PC-9 (cell line): ENCODE data around the gene BDKRB1. TPM values are rescaled to one million over a fixed set of nuclear protein-coding genes. Genes with fewer than 3 reads are reported as not detected.

Experiments used
- BruUV-seq: library from RNA; stranded (reverse); fragments of 400-500 nt; replicated peaks from 2 replicates; lab custom pipeline; 2021; lab: Mats Ljungman, UMichigan
- CTCF ChIA-PET: fragments of 300-600 bp; sonication (Branson Sonifier 250); formaldehyde crosslinking; loops from one replicate; lab custom pipeline; 2022; ENCODE audit warnings: antibody characterized with exemption; lab: Charles Lee
- POLR2A ChIA-PET: fragments of 300-600 bp; sonication (Branson Sonifier 250); formaldehyde crosslinking; loops from one replicate; lab custom pipeline; 2022; ENCODE audit warnings: antibody characterized with exemption; ENCODE audit not compliant: unreplicated experiment; lab: Charles Lee
- DNase-seq, 2 experiments: peaks; one replicate each; pipeline versions ENCODE4 v3.0.0 to v3.0.0-alpha.2; 2015 to 2022; ENCODE audit warnings: mixed read lengths in 1 of 2
- H2AFZ ChIP-seq: fragments of 200-600 bp; sonication (generic); 2 replicates; pipeline ENCODE4 v1.8.1; 2017; ENCODE audit warnings: antibody characterized with exemption
- H3F3A ChIP-seq: fragments of 200-600 bp; sonication (generic); 2 replicates; pipeline ENCODE4 v1.8.1; 2017; ENCODE audit warnings: antibody characterized with exemption, mild to moderate bottlenecking, low read depth; ENCODE audit not compliant: insufficient read depth
- H3K27ac ChIP-seq: fragments of 200-600 bp; sonication (generic); 2 replicates; pipeline ENCODE4 v1.6.1; 2016; ENCODE audit warnings: mixed run types
- H3K27me3 ChIP-seq: fragments of 200-600 bp; sonication (generic); 2 replicates; pipeline ENCODE4 v1.6.1; 2016; ENCODE audit warnings: low read depth, mixed run types; ENCODE audit not compliant: insufficient read depth
- H3K36me3 ChIP-seq: fragments of 200-600 bp; sonication (generic); 2 replicates; pipeline ENCODE4 v1.6.1; 2016; ENCODE audit warnings: low read depth, mixed run types
- H3K4me1 ChIP-seq: fragments of 200-600 bp; sonication (generic); replicated peaks from 2 replicates; pipeline ENCODE4 v1.6.1; 2016; ENCODE audit warnings: mixed run types; ENCODE audit not compliant: insufficient read depth
- H3K4me2 ChIP-seq: fragments of 200-600 bp; sonication (generic); 2 replicates; pipeline ENCODE4 v1.6.1; 2017; ENCODE audit warnings: mixed run types
- H3K4me3 ChIP-seq: fragments of 200-600 bp; sonication (generic); 2 replicates; pipeline ENCODE4 v1.6.1; 2016; ENCODE audit warnings: mixed run types
- H3K79me2 ChIP-seq: fragments of 200-600 bp; sonication (generic); 2 replicates; pipeline ENCODE4 v1.6.1; 2017; ENCODE audit warnings: low read depth, mixed run types
- H3K9me2 ChIP-seq: fragments of 200-600 bp; sonication (generic); 2 replicates; pipeline ENCODE4 v1.8.1; 2017; ENCODE audit warnings: mild to moderate bottlenecking; ENCODE audit not compliant: insufficient read depth
- H3K9me3 ChIP-seq: fragments of 200-600 bp; sonication (generic); 2 replicates; pipeline ENCODE4 v1.8.1; 2016; ENCODE audit warnings: low read depth; ENCODE audit not compliant: insufficient read depth
- H4K20me1 ChIP-seq: fragments of 200-600 bp; sonication (generic); 2 replicates; pipeline ENCODE4 v1.8.1; 2017; ENCODE audit not compliant: insufficient read depth
- EZH2 ChIP-seq: fragments of 200-600 bp; sonication (generic); IDR thresholded peaks from 2 replicates; pipeline ENCODE4 v1.8.0; 2017; ENCODE audit warnings: antibody characterized with exemption, low read depth
- intact Hi-C: fragments of 100-400 bp; cut with micrococcal nuclease; formaldehyde crosslinking; loops from one replicate; pipeline ENCODE4 v1.10.0; 2022; ENCODE audit not compliant: unreplicated experiment
- total RNA-seq: library from RNA; stranded (reverse); gene quantifications from 2 replicates; pipeline ENCODE4 v1.2.3, GENCODE V29; 2021
- TF ChIP-seq, protein P1 (sequence below): fragments of 200-600 bp; sonication (generic); conservative IDR thresholded peaks from 2 replicates; pipeline ENCODE4 v1.6.1; 2017; ENCODE audit warnings: mixed run types, antibody characterized with exemption, mild to moderate bottlenecking, moderate library complexity

Gene BDKRB1
- total RNA-seq, 1 experiment from 2014 or later = not detected

DNA sequence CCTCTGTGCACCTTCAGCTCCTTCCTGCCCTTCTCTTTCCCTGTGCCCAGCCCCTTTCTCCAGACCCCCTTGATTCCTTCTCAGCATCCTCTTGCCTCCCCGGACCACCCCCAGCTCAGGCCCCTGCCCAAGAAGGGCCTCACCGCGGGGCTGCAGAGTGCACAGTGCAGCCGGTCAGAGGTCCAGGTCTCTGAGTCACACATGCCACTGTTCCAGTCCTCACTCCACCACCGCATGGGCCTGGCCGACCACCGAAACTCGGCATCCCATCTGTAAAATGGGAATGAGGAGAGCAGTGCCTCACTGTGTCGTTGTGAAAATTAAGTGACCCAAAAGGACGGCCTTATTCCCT lies 13.3 kb downstream of the BDKRB1 start:
- ChIA-PET POLR2A (no interaction called here), CTCF (no interaction called here)
- no peaks in the 10 kb centered on the region for H4K20me1 ChIP-seq
- no peaks in the 10 kb centered on the region; the same call in none of the 2 replicates for H3K9me3 ChIP-seq
- H3K4me2 ChIP-seq = peak overlapping the region; percentile 68
- no TSS peak for BruUV-seq
- H3K79me2 ChIP-seq = no peaks in the 10 kb centered on the region
- no peak for DNase-seq
- H3K4me3 ChIP-seq = no peak overlapping the region
- H3K9me2 ChIP-seq = no peaks in the 10 kb centered on the region
- no peaks in the 10 kb centered on the region for H3K36me3 ChIP-seq
- intact Hi-C loops = loop anchor here (5.0 kb wide), 1 partner anchor 67 kb away; the partner anchor contains the start of gene BDKRB2
- H3K27ac ChIP-seq = peak overlapping the region; percentile 76
- TF ChIP-seq, protein P1, sequence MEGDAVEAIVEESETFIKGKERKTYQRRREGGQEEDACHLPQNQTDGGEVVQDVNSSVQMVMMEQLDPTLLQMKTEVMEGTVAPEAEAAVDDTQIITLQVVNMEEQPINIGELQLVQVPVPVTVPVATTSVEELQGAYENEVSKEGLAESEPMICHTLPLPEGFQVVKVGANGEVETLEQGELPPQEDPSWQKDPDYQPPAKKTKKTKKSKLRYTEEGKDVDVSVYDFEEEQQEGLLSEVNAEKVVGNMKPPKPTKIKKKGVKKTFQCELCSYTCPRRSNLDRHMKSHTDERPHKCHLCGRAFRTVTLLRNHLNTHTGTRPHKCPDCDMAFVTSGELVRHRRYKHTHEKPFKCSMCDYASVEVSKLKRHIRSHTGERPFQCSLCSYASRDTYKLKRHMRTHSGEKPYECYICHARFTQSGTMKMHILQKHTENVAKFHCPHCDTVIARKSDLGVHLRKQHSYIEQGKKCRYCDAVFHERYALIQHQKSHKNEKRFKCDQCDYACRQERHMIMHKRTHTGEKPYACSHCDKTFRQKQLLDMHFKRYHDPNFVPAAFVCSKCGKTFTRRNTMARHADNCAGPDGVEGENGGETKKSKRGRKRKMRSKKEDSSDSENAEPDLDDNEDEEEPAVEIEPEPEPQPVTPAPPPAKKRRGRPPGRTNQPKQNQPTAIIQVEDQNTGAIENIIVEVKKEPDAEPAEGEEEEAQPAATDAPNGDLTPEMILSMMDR = no peak
- TF ChIP-seq EZH2 = no peak
- peaks cover 33% of the 10 kb centered on the region for H3F3A ChIP-seq
- peaks cover 49% of the 10 kb centered on the region for H3K4me1 ChIP-seq
- H2AFZ ChIP-seq = no peak overlapping the region
- H3K27me3 ChIP-seq = no peaks in the 10 kb centered on the region

DNA sequence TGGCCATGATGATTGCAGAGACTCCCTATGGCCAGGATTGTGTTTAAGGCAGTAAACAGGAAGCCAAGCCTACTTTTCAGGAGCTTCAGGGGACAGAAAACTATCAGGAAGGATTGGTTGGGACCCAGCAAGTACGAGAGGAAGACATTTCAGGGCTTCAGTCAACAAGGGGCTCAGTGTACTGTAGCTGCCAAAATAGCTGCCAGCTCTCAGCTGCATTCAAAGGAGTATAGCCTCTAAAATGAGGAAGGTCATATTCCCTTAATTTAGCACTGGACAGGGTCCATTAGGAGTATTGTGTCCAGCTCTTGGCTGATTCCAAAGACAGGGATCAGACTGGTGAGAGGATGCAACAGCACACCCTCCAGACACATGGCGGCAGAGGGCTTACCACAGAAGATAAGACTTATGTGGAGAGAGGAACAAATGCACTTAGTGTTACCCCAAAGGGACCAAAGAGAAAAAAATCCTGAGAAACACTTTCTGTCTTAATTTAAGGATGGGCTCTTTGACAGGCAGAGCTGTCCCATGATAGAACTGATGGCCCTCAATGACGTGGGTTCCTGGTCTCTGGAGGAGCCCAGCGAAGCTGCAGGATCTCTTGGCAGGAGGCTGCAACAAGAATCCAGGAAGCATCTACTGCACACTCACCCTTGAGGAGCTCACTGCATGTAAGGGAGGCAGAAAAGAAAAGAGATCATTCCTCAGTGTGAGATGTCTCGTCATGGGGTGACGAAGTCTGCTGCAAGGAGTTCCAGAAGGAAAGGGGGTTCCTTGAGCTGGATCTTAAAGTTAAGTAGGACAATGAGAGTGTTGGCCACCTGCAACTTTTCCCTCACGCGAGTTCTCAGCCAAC lies 14.8 kb downstream of the BDKRB1 start:
- ChIA-PET CTCF (no interaction called here), POLR2A (no interaction called here)
- peak overlapping the region; percentile 32; the same call in 1 of the 2 replicates for H3K27ac ChIP-seq
- H3K36me3 ChIP-seq = no peaks in the 10 kb centered on the region
- H3K4me1 ChIP-seq = peaks cover 51% of the 10 kb centered on the region
- no peaks in the 10 kb centered on the region for H3K9me2 ChIP-seq
- intact Hi-C loops = no loop called here
- H3F3A ChIP-seq = peaks cover 33% of the 10 kb centered on the region
- no peaks in the 10 kb centered on the region for H3K27me3 ChIP-seq
- H2AFZ ChIP-seq = no peak overlapping the region
- H4K20me1 ChIP-seq = no peaks in the 10 kb centered on the region
- H3K9me3 ChIP-seq = no peaks in the 10 kb centered on the region; the same call in none of the 2 replicates
- no TSS peak for BruUV-seq
- no peaks in the 10 kb centered on the region for H3K79me2 ChIP-seq
- no peak for DNase-seq
- peak overlapping the region; percentile 4; the same call in 1 of the 2 replicates for H3K4me2 ChIP-seq
- no peak overlapping the region for H3K4me3 ChIP-seq
- TF ChIP-seq EZH2 = no peak
- TF ChIP-seq, protein P1 = no peak

DNA sequence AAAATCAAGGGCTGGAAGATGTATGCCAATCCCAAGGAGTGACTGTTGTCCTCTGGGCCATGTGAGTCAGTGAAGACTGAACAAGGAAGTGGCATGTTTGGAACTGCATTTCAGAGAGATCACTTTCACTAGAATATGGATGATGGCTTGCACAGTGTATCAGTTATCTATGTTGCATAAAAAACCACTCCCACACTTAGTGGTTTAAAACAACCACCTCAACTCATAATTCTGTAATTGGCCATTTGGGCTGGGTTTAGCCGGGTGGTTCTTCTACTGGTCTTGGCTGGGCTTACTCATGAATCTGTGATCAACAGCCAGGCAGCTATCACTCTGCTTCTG lies 15.4 kb downstream of the BDKRB1 start:
- peaks cover 51% of the 10 kb centered on the region for H3K4me1 ChIP-seq
- no peaks in the 10 kb centered on the region for H3K79me2 ChIP-seq
- 0 out of 2 replicates have a peak overlapping the region, but pooled peaks have one; percentile 16 for H3K4me2 ChIP-seq
- H3K4me3 ChIP-seq = no peak overlapping the region
- ChIA-PET POLR2A (no interaction called here), CTCF (no interaction called here)
- peak overlapping the region; percentile 32; the same call in 1 of the 2 replicates for H3K27ac ChIP-seq
- H3K9me3 ChIP-seq = no peaks in the 10 kb centered on the region; the same call in none of the 2 replicates
- BruUV-seq = no TSS peak
- H3K27me3 ChIP-seq = no peaks in the 10 kb centered on the region
- DNase-seq = peak in 1 of 2 experiments; percentile 70
- H3K36me3 ChIP-seq = no peaks in the 10 kb centered on the region
- TF ChIP-seq, protein P1 = no peak
- no peak for TF ChIP-seq EZH2
- intact Hi-C loops = no loop called here
- H4K20me1 ChIP-seq = no peaks in the 10 kb centered on the region
- no peak overlapping the region for H2AFZ ChIP-seq
- no peaks in the 10 kb centered on the region for H3K9me2 ChIP-seq
- peaks cover 33% of the 10 kb centered on the region for H3F3A ChIP-seq
